AG08395 (cell line): ENCODE measurements around the gene OSCAR.

Experiments
- DNase-seq: peaks from one replicate; pipeline ENCODE4 v3.0.0; 2012; ENCODE audit warnings: mixed read lengths, low spot score

The OSCAR gene

GRCh38 chr19:54100561-54100960 is at the start of gene OSCAR:
TSS of gene OSCAR (minus strand) at chr19:54100803. CDS start at chr19:54100792, 11 bp downstream.
- DNase-seq, result no peak

- no peak for DNase-seq
These were observed 48.6 kb upstream of the OSCAR start for GRCh38 chr19:54149021-54149812.

- no peak for DNase-seq
These were observed 47.6 kb upstream of the OSCAR start for GRCh38 chr19:54148158-54148557.

- no peak for DNase-seq
These were observed 47.1 kb upstream of the OSCAR start for GRCh38 chr19:54147676-54148075.

GRCh38 chr19:54145541-54146158 is 45.0 kb upstream of the OSCAR start:
- DNase-seq, result no peak

- DNase-seq, result peak; percentile 25
These were observed 41.7 kb upstream of the OSCAR start for GRCh38 chr19:54142166-54142780.

- peak; percentile 60 for DNase-seq
These were observed 40.8 kb upstream of the OSCAR start for GRCh38 chr19:54141356-54141755.

- no peak for DNase-seq
These were observed 38.1 kb upstream of the OSCAR start for GRCh38 chr19:54138489-54139256.

- DNase-seq, result no peak
These were observed 37.3 kb upstream of the OSCAR start, which contains the start of gene CNOT3 for GRCh38 chr19:54137699-54138488. TSS of gene CNOT3 (plus strand) at chr19:54137762. CDS start at chr19:54142979, 5,217 bp downstream.

- peak; percentile 99 for DNase-seq
These were observed 36.5 kb upstream of the OSCAR start for GRCh38 chr19:54136864-54137698.

- DNase-seq, result no peak
These were observed 35.7 kb upstream of the OSCAR start for GRCh38 chr19:54136086-54136863.

- no peak for DNase-seq
These were observed 33.5 kb upstream of the OSCAR start for GRCh38 chr19:54133957-54134590.

- no peak for DNase-seq
These were observed 32.8 kb upstream of the OSCAR start for GRCh38 chr19:54133312-54133956.

GRCh38 chr19:54129617-54129996 is 29.0 kb upstream of the OSCAR start:
- DNase-seq, result no peak

- DNase-seq, result no peak
These were observed 28.4 kb upstream of the OSCAR start for GRCh38 chr19:54128796-54129616.

- no peak for DNase-seq
These were observed 27.8 kb upstream of the OSCAR start for GRCh38 chr19:54128441-54128725.

- no peak for DNase-seq
These were observed 27.3 kb upstream of the OSCAR start for GRCh38 chr19:54127688-54128440.
